ENCODE results near the gene BIN1.

The BIN1 gene

DNA sequence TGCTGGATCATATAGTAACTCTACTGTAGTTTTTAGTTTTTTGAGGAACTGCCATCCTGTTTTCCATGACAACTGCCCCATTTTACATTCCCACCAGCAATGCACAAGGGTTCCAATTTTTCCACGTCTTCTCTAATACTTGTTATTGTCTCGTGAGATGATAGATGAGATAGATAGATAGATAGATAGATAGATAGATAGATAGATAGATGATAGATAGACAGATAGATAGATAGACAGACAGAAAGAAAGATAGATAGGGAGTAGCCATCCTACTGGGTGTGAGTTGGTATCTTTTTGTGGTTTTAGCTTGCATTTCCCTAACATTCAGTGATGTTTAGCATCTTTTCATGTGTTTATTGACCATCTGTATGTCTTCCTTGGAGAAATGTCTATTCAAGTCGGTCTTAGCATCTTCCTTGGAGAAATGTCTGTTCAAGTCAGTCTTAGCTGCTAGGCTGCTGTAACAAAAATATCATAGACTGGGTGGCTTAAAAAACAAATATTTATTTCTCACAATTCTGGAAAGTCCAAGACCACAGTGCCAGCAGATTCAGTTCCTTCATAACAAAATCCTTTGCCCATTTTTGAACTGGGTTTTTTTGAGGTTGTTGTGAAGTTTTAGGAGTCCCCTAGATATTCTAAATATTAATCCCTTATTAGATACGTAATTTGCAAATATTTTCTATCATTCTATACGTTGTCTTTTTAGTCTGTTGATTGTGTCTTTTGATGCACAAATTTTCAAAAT lies 98.5 kb downstream of the BIN1 start:
- Histone ChIP-seq H3K4me2 (no peak overlapping the region), H3K9ac (no peak overlapping the region), H4K20me1 (no peaks in the 10 kb centered on the region), H3K4me1 (peaks cover 0 to 16% (median 11%) of the 10 kb centered on the region in 10 experiments; a peak in 17 of 20 replicates), H3K36me3 (no peaks in the 10 kb centered on the region), H3K4me3 (no peak overlapping the region), H3K9me3 (replicated peaks in 1 of 11) (peaks cover 0 to 10% (median 4%) of the 10 kb centered on the region in 11 experiments; a peak in 5 of 22 replicates), H3K27me3 (no peaks in the 10 kb centered on the region), H3K27ac (no peak overlapping the region)
- TF ChIP-seq Cebpa-rat (IDR thresholded peaks at IDR 0.05), result no peak

GRCh38 chr2:127007652-127008051 lies 99.3 kb downstream of the BIN1 start:
- H3K4me1 ChIP-seq, result peaks cover 0 to 8% (median 3%) of the 10 kb centered on the region in 10 experiments; a peak in 12 of 20 replicates
- no peak overlapping the region for H3K4me2 ChIP-seq
- no peaks in the 10 kb centered on the region for H3K36me3 ChIP-seq
- H3K4me3 ChIP-seq, result no peak overlapping the region
- peaks cover 0 to 10% (median 4%) of the 10 kb centered on the region in 11 experiments; a peak in 5 of 22 replicates for H3K9me3 ChIP-seq (replicated peaks in 1 of 11)
- H3K9ac ChIP-seq, result no peak overlapping the region
- no peak for TF ChIP-seq Cebpa-rat (IDR thresholded peaks at IDR 0.05)
- no peak overlapping the region for H3K27ac ChIP-seq
- H4K20me1 ChIP-seq, result no peaks in the 10 kb centered on the region
- no peaks in the 10 kb centered on the region for H3K27me3 ChIP-seq

GRCh38 chr2:127006962-127007361 lies 100.0 kb downstream of the BIN1 start:
- Histone ChIP-seq H3K9me3 (replicated peaks in 1 of 11) (peaks cover 0 to 10% (median 4%) of the 10 kb centered on the region in 11 experiments; a peak in 5 of 22 replicates), H3K9ac (no peak overlapping the region), H3K4me2 (no peak overlapping the region), H3K4me3 (no peak overlapping the region), H4K20me1 (no peaks in the 10 kb centered on the region), H3K27me3 (no peaks in the 10 kb centered on the region), H3K4me1 (peaks cover 0 to 5% (median 0%) of the 10 kb centered on the region in 10 experiments; a peak in 2 of 20 replicates), H3K27ac (no peak overlapping the region), H3K36me3 (no peaks in the 10 kb centered on the region)
- no peak for TF ChIP-seq Cebpa-rat (IDR thresholded peaks at IDR 0.05)

- Histone ChIP-seq H3K36me3 (no peaks in the 10 kb centered on the region), H3K4me3 (no peak overlapping the region), H3K27ac (no peak overlapping the region), H3K9me3 (replicated peaks in 1 of 11) (peaks cover 0 to 3% (median 0%) of the 10 kb centered on the region in 11 experiments; a peak in 2 of 22 replicates), H3K4me1 (no peaks in the 10 kb centered on the region), H4K20me1 (no peaks in the 10 kb centered on the region), H3K9ac (no peak overlapping the region), H3K4me2 (no peak overlapping the region), H3K27me3 (no peaks in the 10 kb centered on the region)
- TF ChIP-seq Cebpa-rat (IDR thresholded peaks at IDR 0.05), result no peak
Measured at GRCh38 chr2:127004893-127005600, 101.9 kb downstream of the BIN1 start.

GRCh38 chr2:127003070-127003800 lies 103.7 kb downstream of the BIN1 start:
- peaks cover 0 to 5% (median 0%) of the 10 kb centered on the region in 10 experiments; a peak in 3 of 20 replicates for H3K4me1 ChIP-seq
- TF ChIP-seq Cebpa-rat (IDR thresholded peaks at IDR 0.05), result no peak
- H3K4me2 ChIP-seq, result no peak overlapping the region
- no peak overlapping the region for H3K9ac ChIP-seq
- H3K9me3 ChIP-seq (replicated peaks in 1 of 11), result no peaks in the 10 kb centered on the region
- no peak overlapping the region for H3K27ac ChIP-seq
- H3K4me3 ChIP-seq, result no peak overlapping the region
- H3K27me3 ChIP-seq, result no peaks in the 10 kb centered on the region
- no peaks in the 10 kb centered on the region for H4K20me1 ChIP-seq
- no peaks in the 10 kb centered on the region for H3K36me3 ChIP-seq

- no peaks in the 10 kb centered on the region for H3K36me3 ChIP-seq
- H3K27ac ChIP-seq, result no peak overlapping the region
- no peaks in the 10 kb centered on the region for H3K9me3 ChIP-seq (replicated peaks in 1 of 11)
- no peak overlapping the region for H3K9ac ChIP-seq
- TF ChIP-seq Cebpa-rat (IDR thresholded peaks at IDR 0.05), result no peak
- H4K20me1 ChIP-seq, result no peaks in the 10 kb centered on the region
- no peaks in the 10 kb centered on the region for H3K27me3 ChIP-seq
- H3K4me2 ChIP-seq, result no peak overlapping the region
- peaks cover 0 to 5% (median 0%) of the 10 kb centered on the region in 10 experiments; a peak in 3 of 20 replicates for H3K4me1 ChIP-seq
- H3K4me3 ChIP-seq, result no peak overlapping the region
Measured at GRCh38 chr2:127001751-127002150, 105.2 kb downstream of the BIN1 start.

- Histone ChIP-seq H3K27ac (no peak overlapping the region), H3K4me3 (no peak overlapping the region), H3K36me3 (no peaks in the 10 kb centered on the region), H3K9ac (no peak overlapping the region), H4K20me1 (no peaks in the 10 kb centered on the region), H3K9me3 (replicated peaks in 1 of 11) (no peaks in the 10 kb centered on the region), H3K4me2 (no peak overlapping the region), H3K27me3 (no peaks in the 10 kb centered on the region), H3K4me1 (peaks cover 0 to 5% (median 0%) of the 10 kb centered on the region in 10 experiments; a peak in 3 of 20 replicates)
- no peak for TF ChIP-seq Cebpa-rat (IDR thresholded peaks at IDR 0.05)
Measured at GRCh38 chr2:127000937-127001336, 106.0 kb downstream of the BIN1 start.

DNA sequence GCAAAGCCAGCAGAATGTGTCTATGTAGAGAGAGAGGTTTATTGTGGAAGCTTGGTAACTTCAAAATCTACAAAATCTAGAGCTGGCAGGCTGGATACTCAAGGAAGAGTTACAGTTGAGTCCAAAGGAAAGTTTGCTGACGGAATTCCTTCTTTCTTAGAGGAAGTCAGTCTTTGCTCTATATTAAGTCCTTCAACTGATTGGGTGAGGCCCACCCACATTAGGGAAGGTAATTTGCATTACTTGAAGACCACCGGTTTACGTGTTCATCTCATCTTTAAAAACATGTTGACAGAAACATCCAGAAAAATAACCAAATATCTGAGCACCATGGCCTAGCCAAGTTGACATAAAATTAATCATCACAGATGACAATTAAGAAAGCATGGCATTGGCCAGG lies 106.8 kb downstream of the BIN1 start:
- H3K9ac ChIP-seq, result no peak overlapping the region
- H3K27ac ChIP-seq, result no peak overlapping the region
- no peaks in the 10 kb centered on the region for H3K27me3 ChIP-seq
- H4K20me1 ChIP-seq, result no peaks in the 10 kb centered on the region
- H3K36me3 ChIP-seq, result no peaks in the 10 kb centered on the region
- H3K9me3 ChIP-seq (replicated peaks in 1 of 11), result no peaks in the 10 kb centered on the region
- no peak overlapping the region for H3K4me3 ChIP-seq
- H3K4me1 ChIP-seq, result peaks cover 0 to 5% (median 0%) of the 10 kb centered on the region in 10 experiments; a peak in 3 of 20 replicates
- no peak overlapping the region for H3K4me2 ChIP-seq
- TF ChIP-seq Cebpa-rat (IDR thresholded peaks at IDR 0.05), result no peak

Measured in BLaER1 treated with 17β-estradiol and CSF1 and Interleukin-3, amounts not matched to agents 10 nM and 100 nM (cell line).